AG09309 (cell line): ENCODE data around the gene FOXJ1.

Experiments used
- DNase-seq: peaks from one replicate; pipeline ENCODE4 v3.0.0-alpha.2; 2010; ENCODE audit warnings: low read depth
- H3K4me3 ChIP-seq: 2 replicates; pipeline ENCODE4 v1.5.1; 2011; ENCODE audit warnings: mild to moderate bottlenecking, low read depth, low read length, moderate library complexity; ENCODE audit not compliant: control insufficient read depth
- CTCF ChIP-seq: IDR thresholded peaks from 2 replicates; pipeline ENCODE4 v1.5.1; 2011; ENCODE audit warnings: mild to moderate bottlenecking, low read depth, low read length, inconsistent platforms; ENCODE audit not compliant: insufficient read depth, control insufficient read depth; ENCODE audit errors: missing control alignments

FOXJ1 gene

GRCh38 chr17:76119409-76120371 is 21.4 kb downstream of the FOXJ1 start:
- no peak for TF ChIP-seq CTCF
- no peak for DNase-seq
- no peak overlapping the region for H3K4me3 ChIP-seq

- no peak for TF ChIP-seq CTCF
- no peak for DNase-seq
- H3K4me3 ChIP-seq = no peak overlapping the region
These were observed 25.8 kb downstream of the FOXJ1 start for GRCh38 chr17:76115138-76115754.

- no peak for DNase-seq
- no peak for TF ChIP-seq CTCF
- H3K4me3 ChIP-seq = no peak overlapping the region
These were observed 29.1 kb downstream of the FOXJ1 start for GRCh38 chr17:76111956-76112355.

GRCh38 chr17:76107509-76107908 is 33.5 kb downstream of the FOXJ1 start:
- no peak overlapping the region for H3K4me3 ChIP-seq
- no peak for DNase-seq
- TF ChIP-seq CTCF = peak; percentile 9

GRCh38 chr17:76106703-76107102 is 34.3 kb downstream of the FOXJ1 start:
- H3K4me3 ChIP-seq = no peak overlapping the region
- DNase-seq = no peak
- no peak for TF ChIP-seq CTCF

GRCh38 chr17:76104896-76105231 is 36.2 kb downstream of the FOXJ1 start:
- TF ChIP-seq CTCF = no peak
- no peak overlapping the region for H3K4me3 ChIP-seq
- DNase-seq = no peak
